Measurements from ENCODE around the gene TNFAIP3.

Gene TNFAIP3

DNA sequence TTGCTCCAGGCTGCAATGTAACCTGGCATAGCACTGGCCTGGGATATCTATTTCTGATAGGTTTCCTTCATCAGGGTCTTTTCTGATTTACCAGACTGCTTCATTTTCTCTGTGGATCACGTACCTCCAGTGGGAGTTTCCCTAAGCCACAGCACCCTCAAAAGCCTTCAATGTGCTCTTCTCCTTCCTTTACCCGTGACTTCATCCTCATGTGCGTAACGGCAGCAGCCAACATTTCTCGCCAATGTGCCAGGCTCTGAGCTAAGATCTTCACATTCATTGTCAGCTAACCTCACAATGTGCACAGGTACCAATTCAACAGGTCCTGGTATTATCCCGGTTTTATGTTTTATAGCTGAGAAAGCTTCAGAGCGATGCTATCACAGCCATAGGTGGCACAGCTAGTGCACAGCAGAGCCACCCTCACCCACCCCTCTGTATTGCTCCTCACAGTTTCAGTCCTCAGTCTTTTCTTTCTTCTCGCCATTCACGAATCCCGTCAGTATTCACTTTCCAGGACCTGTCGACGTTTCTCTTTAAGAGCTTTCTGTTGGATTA is 58.2 kb downstream of the TNFAIP3 start:
- no peak for DNase-seq (ENCODE audit: low spot score)

DNA sequence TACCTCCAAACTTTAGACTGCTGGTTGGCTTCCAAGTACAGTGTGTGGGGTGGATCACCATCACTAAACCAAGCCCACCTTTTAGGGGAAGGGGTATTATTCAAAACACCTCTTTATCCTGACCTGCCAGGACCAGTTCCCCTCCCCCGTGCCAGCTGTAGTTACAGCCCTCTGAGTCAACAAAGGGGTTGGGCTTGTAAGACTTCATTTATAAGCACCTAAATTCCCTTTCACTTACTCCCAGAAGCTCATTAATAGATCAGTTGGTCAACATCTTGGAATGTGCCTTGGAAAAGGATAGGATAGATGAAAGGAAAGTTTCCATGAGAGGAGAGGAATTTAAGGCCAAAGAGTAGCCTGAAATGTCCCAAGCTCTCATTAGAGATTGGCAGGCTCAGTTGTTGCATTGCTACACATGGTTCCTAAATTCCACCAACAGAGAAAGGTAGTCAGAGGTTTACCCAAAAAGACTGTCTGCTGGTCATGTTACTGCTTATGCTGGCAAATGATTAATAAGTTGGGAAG is 59.2 kb downstream of the TNFAIP3 start:
- no peak for DNase-seq (ENCODE audit: low spot score)

- DNase-seq (ENCODE audit: low spot score), result no peak
These were observed 59.9 kb downstream of the TNFAIP3 start for GRCh38 chr6:137926985-137927384.

GRCh38 chr6:137927777-137928218 is 60.7 kb downstream of the TNFAIP3 start:
- no peak for DNase-seq (ENCODE audit: low spot score)

DNA sequence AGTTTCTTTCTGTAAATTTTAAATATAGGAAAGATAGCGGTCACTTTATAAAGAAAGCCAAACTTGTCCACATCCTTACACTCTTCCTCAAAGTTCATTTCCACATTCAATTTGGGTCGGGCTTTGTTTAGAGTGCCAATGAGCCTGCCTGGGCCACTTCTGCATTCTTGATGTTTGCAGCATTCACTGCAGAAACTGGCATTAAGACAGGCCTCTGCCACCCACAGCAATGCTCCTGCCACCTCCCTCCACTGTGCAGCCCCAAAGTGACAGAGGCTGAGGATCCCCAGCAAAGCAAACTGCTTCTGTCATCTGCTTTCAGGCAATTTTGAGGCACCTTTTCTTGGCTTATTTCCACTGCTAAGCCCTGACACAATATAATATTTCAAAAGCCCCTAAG is 61.2 kb downstream of the TNFAIP3 start:
- no peak for DNase-seq (ENCODE audit: low spot score)

- no peak for DNase-seq (ENCODE audit: low spot score)
These were observed 64.9 kb downstream of the TNFAIP3 start for GRCh38 chr6:137931849-137932465.
